ENCODE data around the gene NLRP7.
"Not testable (repeated sequence)": the region's sequence is repeated elsewhere in the genome, so short reads cannot be mapped to it uniquely, and the experiment has no call there.

Gene NLRP7

DNA sequence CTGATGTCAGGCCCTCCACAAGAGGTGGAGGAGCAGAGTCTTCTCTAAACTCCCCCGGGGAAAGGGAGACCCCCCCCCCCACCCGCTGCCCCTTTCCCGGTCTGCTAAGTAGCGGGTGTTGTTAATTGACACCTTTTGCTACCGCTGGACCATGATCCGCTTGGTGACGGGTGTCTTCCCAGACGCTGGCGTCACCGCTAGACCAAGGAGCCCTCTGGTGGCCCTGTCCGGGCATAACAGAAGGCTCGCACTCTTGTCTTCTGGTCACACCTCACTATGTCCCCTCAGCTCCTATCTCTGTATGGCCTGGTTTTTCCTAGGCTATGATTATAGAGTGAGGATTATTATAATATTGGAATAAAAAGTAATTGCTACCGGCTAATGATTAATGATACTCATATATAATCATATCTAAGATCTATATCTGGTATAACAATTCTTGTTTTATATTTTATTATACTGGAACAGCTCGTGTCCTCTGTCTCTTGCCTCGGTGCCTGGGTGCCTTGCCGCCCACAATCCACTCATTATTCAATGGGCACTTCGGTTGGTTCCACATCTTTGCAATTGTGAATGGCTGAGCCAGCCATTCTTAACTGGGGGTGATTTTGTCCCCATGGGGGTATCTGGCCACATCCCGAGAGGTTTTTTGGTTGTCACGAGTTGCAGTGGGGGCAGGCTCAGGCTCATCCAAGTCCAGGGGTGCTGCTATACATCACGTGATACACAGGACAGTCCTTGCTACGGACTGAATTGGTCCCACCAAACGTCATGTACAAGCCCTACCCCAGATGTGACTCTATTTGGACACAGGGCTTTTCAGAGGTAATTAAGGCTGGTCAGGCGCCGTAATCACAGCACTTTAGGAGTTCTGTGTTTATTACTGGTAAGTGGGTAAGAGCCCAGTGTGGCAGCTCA, 27.4 kb downstream of the NLRP7 start:
- not testable (repeated sequence) for DNase-seq (ENCODE audit: low spot score)

GRCh38 chr19:54918499-54918898, 28.8 kb downstream of the NLRP7 start:
- FAIRE-seq (no peak), DNase-seq (ENCODE audit: low spot score) (no peak)

More for the DNA sequence above, 27.4 kb downstream of the NLRP7 start:
- FAIRE-seq: not testable (repeated sequence)

DNA sequence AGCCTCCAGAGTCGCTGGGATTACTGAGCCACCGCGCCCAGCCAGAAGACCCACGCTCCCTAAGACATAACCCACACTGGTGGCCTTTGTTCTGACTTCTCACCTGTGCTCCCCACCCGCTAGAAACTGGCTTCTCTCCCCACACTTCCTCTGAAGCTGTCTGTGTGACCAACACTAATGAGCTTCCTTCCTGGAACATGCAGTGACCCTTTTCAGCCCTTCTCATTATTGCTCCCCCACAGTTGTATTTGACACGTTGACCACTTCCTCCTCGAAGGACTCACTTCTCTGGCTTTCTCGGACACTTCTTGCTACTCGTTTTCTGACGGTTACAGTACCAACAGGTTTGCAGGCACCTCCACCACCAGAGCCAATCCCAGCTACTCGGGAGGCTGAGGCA, 30.5 kb downstream of the NLRP7 start:
- FAIRE-seq (no peak), DNase-seq (ENCODE audit: low spot score) (no peak)

GRCh38 chr19:54907899-54908298, 39.4 kb downstream of the NLRP7 start:
- not testable (repeated sequence) for DNase-seq (ENCODE audit: low spot score); FAIRE-seq

GRCh38 chr19:54906819-54907218, 40.5 kb downstream of the NLRP7 start:
- no peak for DNase-seq (ENCODE audit: low spot score)
- FAIRE-seq: no peak

DNA sequence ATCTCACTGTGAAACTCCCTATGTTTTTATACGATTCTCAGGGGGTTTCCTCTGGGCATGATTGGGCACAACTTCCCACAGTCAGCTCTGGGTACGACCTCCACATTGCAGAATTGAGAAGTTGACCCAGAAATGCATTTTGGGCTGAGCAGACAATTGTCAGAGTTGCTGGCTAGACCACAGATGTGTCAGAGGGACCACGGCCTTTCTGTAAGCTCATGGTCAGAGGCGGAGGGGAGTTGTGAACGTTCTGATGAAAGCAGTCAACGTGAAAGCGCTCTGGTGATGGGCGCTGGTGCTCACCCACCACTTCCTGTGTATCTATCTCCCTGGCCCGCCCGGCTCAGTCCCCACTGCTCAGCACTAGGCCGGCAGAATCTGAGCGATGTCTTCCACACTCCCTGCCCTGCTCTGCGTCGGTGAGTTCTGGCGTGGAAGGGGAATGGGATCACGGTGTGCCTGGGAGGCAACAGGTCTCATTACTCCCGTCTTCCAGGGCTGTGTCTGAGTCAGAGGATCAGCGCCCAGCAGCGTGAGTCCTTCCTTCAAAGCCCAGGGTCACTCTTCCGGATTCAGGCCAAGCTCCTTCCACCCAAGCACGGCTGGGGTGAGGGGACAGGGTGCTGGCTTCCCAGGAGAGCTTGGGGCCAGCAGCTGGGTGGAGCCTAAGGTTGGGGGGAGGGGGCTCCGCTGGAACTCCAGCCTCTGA, 41.4 kb downstream of the NLRP7 start, which contains the start of gene NCR1:
Gene NCR1, plus strand, starts transcription at position 346 of the 709 bp plus-strand sequence. Its CDS starts 40 bp downstream, at position 386.
- DNase-seq (ENCODE audit: low spot score) (no peak), FAIRE-seq (no peak)

- no peak for DNase-seq (ENCODE audit: low spot score)
- FAIRE-seq: no peak
These were observed 41.9 kb downstream of the NLRP7 start for GRCh38 chr19:54905421-54905802.

GRCh38 chr19:54904261-54904660, 43.1 kb downstream of the NLRP7 start:
- FAIRE-seq; DNase-seq (ENCODE audit: low spot score): not testable (repeated sequence)

DNA sequence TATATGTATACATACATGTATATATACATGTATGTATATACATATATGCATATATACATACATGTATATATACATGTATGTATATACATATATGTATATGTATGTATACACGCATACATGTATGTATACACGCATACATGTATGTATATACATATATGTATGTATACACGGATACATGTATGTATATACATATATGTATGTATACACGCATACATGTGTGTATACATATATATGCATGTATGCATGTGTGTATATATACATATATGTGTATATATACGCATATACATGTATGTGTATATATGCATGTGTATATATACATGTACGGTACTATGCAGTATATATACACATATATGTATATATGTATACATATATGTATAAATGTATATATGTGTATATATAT, 44.0 kb downstream of the NLRP7 start:
- DNase-seq (ENCODE audit: low spot score) (no peak), FAIRE-seq (no peak)

- no peak for DNase-seq (ENCODE audit: low spot score)
- FAIRE-seq: no peak
These were observed 45.3 kb downstream of the NLRP7 start for GRCh38 chr19:54902061-54902460.

- not testable (repeated sequence) for FAIRE-seq; DNase-seq (ENCODE audit: low spot score)
These were observed 46.2 kb downstream of the NLRP7 start for GRCh38 chr19:54901153-54901552.

DNA sequence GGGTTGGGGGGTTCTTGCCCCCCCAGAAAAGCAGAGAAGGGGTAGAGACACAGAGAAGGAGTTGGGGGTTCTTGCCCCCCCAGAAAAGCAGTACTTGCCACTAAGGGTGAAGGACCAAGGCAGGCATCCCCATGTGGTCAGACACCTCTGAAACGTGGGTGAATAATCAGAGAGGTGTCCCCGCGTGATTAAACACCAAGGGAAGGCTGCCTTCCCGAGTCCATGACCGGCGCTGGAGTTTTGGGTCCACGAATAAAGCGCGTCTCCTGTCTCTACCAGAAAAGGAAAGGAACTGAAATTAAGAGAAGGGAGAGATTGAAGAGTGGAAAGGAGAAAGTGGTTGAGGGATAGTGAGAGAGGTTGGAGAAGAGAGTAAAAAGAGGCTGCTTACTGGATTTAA, 47.7 kb downstream of the NLRP7 start:
- DNase-seq (ENCODE audit: low spot score); FAIRE-seq: not testable (repeated sequence)

- not testable (repeated sequence) for FAIRE-seq; DNase-seq (ENCODE audit: low spot score)
These were observed 48.6 kb downstream of the NLRP7 start for GRCh38 chr19:54898685-54899084.

GRCh38 chr19:54896036-54896435, 51.3 kb downstream of the NLRP7 start:
- no peak for DNase-seq (ENCODE audit: low spot score)

GRCh38 chr19:54894106-54894505, 53.2 kb downstream of the NLRP7 start:
- DNase-seq (ENCODE audit: low spot score); FAIRE-seq: not testable (repeated sequence)

More at GRCh38 chr19:54896036-54896435, 51.3 kb downstream of the NLRP7 start:
- FAIRE-seq: no peak

DNA sequence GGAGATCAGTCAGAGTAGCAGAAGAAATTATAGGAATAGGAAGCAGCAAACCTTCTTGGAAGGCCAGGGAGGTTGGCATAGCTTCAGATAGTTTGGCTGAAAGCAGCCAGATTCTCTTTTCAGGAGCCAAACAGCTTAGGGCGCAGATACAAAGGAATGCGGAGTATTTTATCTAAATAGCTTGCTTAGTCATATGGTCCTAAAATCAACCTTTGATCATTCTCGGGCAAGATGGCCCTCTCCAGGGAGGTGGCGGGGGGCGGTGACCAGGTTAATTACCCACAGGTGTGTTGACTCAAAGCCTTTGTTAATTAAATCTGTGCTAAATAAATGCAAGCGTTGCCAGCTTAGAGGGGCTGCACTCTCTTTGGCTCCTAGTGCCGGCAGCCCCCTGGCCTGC, 53.9 kb downstream of the NLRP7 start:
- no peak for DNase-seq (ENCODE audit: low spot score)

GRCh38 chr19:54889566-54889965, 57.8 kb downstream of the NLRP7 start:
- no peak for DNase-seq (ENCODE audit: low spot score)
- no peak for FAIRE-seq

More for the DNA sequence above, 53.9 kb downstream of the NLRP7 start:
- no peak for FAIRE-seq

GRCh38 chr19:54888239-54888638, 59.1 kb downstream of the NLRP7 start:
- FAIRE-seq (no peak), DNase-seq (ENCODE audit: low spot score) (no peak)

DNA sequence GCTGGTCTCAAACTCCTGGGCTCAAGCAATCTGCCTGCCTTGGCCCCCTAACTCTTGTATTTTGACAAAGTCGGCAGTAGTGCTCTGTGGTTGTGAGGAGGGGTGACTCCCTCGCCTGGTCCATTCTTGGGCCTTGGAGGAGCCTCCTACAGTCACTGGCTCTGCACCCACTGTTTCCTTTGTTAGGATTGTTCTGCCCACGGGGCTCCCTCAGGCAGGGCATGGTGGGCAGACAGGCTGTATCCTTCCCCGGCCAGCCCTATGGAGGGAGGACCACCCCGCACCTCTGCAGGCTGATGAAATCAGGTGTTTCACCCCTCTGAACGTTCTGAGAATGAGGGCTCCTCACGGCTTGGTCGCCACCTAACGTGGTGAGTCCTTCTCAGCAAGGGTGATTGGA, 64.1 kb downstream of the NLRP7 start:
- DNase-seq (ENCODE audit: low spot score): no peak
- FAIRE-seq: peak; percentile 13

- DNase-seq (ENCODE audit: low spot score): no peak
- FAIRE-seq: no peak
These were observed 64.6 kb downstream of the NLRP7 start for GRCh38 chr19:54882758-54883157.

GRCh38 chr19:54881884-54882283, 65.4 kb downstream of the NLRP7 start:
- DNase-seq (ENCODE audit: low spot score): no peak
- FAIRE-seq: no peak

DNA sequence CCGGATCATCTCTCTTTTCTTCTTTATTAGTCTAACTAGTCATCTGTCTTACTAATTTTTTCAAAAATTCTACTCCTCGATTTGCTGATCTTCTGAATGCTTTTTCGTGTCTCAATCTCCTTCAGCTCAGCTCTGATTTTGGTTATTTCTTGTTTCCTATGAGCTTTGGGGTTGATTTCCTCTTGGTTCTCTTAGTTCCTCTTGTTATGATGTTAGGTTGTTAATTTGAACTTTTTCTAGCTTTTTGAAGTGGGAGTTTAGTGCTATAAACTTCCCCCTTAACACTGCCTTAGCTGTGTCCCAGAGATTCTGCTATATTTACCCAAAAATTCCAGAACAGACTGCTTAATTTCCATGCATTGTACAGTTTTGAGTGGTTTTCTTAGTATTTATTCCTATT, 69.9 kb downstream of the NLRP7 start:
- DNase-seq (ENCODE audit: low spot score) (no peak), FAIRE-seq (no peak)

All from urothelium cell line (cell line).